GM21423 (cell line): ENCODE data around the gene MAPK11.
A peak's percentile ranks its signal among the peaks of the same experiment; 100 is the strongest.

Experiments used
- ATAC-seq: cut with Tn5 transposase; IDR thresholded peaks from one replicate; pipeline ENCODE4 v1.9.1; 2021; ENCODE audit warnings: mild to moderate bottlenecking, moderate library complexity; ENCODE audit not compliant: unreplicated experiment

MAPK11 gene

GRCh38 chr22:50269970-50270665 lies at the start of gene MAPK11:
Gene MAPK11, minus strand, starts transcription at chr22:50270380. Its CDS starts 88 bp downstream, at chr22:50270292.
- ATAC-seq, result no peak

GRCh38 chr22:50319503-50319951 lies 49.3 kb upstream of the MAPK11 start:
- no peak for ATAC-seq

- ATAC-seq, result no peak
These were observed 48.7 kb upstream of the MAPK11 start for GRCh38 chr22:50318698-50319411.

- ATAC-seq, result no peak
These were observed 48.1 kb upstream of the MAPK11 start for GRCh38 chr22:50318356-50318697.

GRCh38 chr22:50317674-50318073 lies 47.5 kb upstream of the MAPK11 start:
- ATAC-seq, result no peak

- ATAC-seq, result no peak
These were observed 47.0 kb upstream of the MAPK11 start for GRCh38 chr22:50317178-50317577.

- ATAC-seq, result no peak
These were observed 46.2 kb upstream of the MAPK11 start for GRCh38 chr22:50316114-50317065.

GRCh38 chr22:50315289-50316113 lies 45.3 kb upstream of the MAPK11 start:
- ATAC-seq, result no peak

- ATAC-seq, result peak; percentile 68
These were observed 44.5 kb upstream of the MAPK11 start for GRCh38 chr22:50314455-50315288.

GRCh38 chr22:50314081-50314454 lies 43.9 kb upstream of the MAPK11 start:
- no peak for ATAC-seq

- no peak for ATAC-seq
These were observed 43.4 kb upstream of the MAPK11 start for GRCh38 chr22:50313600-50313999.

GRCh38 chr22:50313021-50313420 lies 42.8 kb upstream of the MAPK11 start:
- ATAC-seq, result no peak

- no peak for ATAC-seq
These were observed 42.2 kb upstream of the MAPK11 start for GRCh38 chr22:50312371-50312770.

- no peak for ATAC-seq
These were observed 41.6 kb upstream of the MAPK11 start for GRCh38 chr22:50311606-50312351.

- ATAC-seq, result no peak
These were observed 40.8 kb upstream of the MAPK11 start for GRCh38 chr22:50310949-50311444.

- no peak for ATAC-seq
These were observed 40.0 kb upstream of the MAPK11 start for GRCh38 chr22:50310031-50310722.

- ATAC-seq, result no peak
These were observed 39.4 kb upstream of the MAPK11 start for GRCh38 chr22:50309601-50309991.

GRCh38 chr22:50308986-50309600 lies 38.9 kb upstream of the MAPK11 start:
- no peak for ATAC-seq
